Stimulated activated effector memory CD8-positive, alpha-beta T cell treated with anti-CD3 and anti-CD28 coated beads, Interleukin-12 subunit alpha, Interleukin-12 subunit beta, amount 100 ng/mL, for 72 hours (primary cell): ENCODE data around the gene RPS3.

Source experiments
- ATAC-seq: fragments of 150-1000 bp; cut with Tn5 transposase; 2 replicates; pipeline ENCODE4 v1.10.0; 2021
- DNase-seq, 2 donors: peaks; one replicate each; pipeline ENCODE4 v3.0.0; 2021 to 2022; ENCODE audit warnings: low spot score in 2 of 2
- H3K27ac Mint-ChIP-seq: one replicate; pipeline ENCODE4 v1.8.0; 2022; ENCODE audit warnings: mild to moderate bottlenecking, mixed read lengths
- H3K36me3 Mint-ChIP-seq: one replicate; pipeline ENCODE4 v1.8.0; 2022; ENCODE audit warnings: mild to moderate bottlenecking, mixed read lengths
- H3K4me1 Mint-ChIP-seq: one replicate; pipeline ENCODE4 v1.8.0; 2022; ENCODE audit warnings: mixed read lengths
- H3K4me3 Mint-ChIP-seq: one replicate; pipeline ENCODE4 v1.8.0; 2022; ENCODE audit warnings: mild to moderate bottlenecking, mixed read lengths
- H3K9me3 Mint-ChIP-seq: one replicate; pipeline ENCODE4 v1.8.0; 2022; ENCODE audit warnings: mixed read lengths

RPS3 gene

DNA sequence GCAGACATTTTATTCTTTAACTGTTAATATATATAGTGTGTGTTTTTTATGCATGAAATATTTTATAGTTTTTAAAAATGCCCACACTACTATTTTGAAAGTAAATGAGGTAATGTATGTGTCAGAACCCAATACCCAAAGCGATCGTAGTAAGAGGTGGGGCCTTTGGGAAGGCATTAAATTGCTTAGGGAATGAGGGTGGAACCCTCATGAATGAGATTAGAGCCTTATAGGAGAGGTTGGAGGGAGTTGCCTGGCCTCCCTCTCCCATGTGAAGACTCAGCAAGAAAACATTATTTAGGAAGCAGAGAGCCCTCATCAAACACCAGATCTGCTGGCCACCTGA, 22.6 kb downstream of the RPS3 start:
- peaks cover 17% of the 10 kb centered on the region for H3K36me3 Mint-ChIP-seq
- DNase-seq (no peak), ATAC-seq (no peak)
- H3K9me3 Mint-ChIP-seq = no peaks in the 10 kb centered on the region
- H3K27ac Mint-ChIP-seq = peak overlapping the region; percentile 11
- H3K4me3 Mint-ChIP-seq = no peak overlapping the region
- no peaks in the 10 kb centered on the region for H3K4me1 Mint-ChIP-seq

DNA sequence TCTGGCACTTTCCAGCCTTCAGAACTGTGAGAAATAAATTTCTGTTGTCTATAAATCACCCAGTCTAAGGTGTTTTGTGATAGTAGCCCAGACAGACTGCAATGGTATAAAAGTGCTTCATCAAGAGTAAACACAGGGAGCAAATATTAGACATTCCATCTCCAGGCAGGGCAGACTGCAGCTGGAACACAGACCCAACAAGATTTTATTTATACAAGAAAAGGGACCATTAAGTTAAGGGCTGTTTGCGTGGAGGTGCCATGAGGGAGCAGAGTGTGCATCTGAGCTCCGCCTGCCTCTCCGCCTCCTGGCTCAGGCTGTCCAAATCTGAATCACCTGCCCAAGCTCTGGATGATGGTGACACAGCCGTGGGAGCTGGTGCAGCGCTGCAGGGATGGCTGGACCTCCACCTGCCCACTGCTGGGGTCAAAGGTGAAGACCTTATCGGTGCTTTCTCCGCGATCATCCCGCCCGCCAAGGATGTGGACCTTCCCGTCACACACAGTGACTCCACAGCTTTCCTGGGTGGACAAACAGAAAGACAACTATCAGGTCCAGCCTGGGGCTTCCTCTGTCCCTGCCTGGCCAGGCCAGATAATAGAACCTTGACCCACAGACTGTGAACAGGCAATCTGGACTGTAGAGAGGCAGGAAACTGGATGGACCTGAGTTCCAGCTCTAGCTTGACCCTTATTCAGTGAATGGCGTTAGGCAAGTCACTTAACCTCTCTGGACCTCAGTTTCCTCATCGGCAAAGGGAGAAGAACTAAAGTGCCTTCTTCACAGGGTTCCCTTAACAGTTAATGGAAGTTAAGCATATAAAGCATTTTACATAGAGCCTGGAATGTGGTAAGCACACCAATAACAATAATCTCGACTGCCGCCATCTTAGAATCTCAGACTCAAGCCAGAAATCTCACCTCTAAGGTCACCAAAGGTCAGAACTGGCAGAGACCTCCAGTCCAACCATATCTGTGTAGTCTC, 23.2 kb downstream of the RPS3 start:
- ATAC-seq = no peak
- Mint-ChIP-seq H3K36me3 (peaks cover 10% of the 10 kb centered on the region), H3K9me3 (no peaks in the 10 kb centered on the region), H3K27ac (no peak overlapping the region), H3K4me3 (no peak overlapping the region), H3K4me1 (no peaks in the 10 kb centered on the region)
- no peak for DNase-seq

DNA sequence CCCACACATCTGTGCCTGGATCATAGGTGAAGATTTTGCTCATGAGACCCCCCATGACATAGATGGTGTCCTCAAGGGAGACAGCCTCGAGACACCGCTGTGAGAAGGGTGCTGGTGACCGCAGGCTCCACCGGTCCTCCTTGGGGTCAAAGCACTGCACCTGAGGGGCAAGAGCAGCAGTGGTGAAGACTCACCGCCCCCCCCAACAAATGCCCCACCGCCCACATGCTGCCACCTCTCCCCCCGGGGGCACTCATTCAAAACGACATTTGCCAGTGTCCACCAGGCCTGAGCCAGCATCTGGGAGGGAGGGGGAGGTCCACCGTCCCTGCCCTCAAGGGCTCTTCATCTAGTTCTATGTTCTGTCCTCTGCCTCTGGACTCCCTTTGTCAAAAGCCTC, 24.4 kb downstream of the RPS3 start:
- Mint-ChIP-seq H3K4me1 (peaks cover 6% of the 10 kb centered on the region), H3K4me3 (no peak overlapping the region), H3K36me3 (peaks cover 6% of the 10 kb centered on the region), H3K27ac (no peak overlapping the region), H3K9me3 (no peaks in the 10 kb centered on the region)
- no peak for ATAC-seq
- DNase-seq = no peak

DNA sequence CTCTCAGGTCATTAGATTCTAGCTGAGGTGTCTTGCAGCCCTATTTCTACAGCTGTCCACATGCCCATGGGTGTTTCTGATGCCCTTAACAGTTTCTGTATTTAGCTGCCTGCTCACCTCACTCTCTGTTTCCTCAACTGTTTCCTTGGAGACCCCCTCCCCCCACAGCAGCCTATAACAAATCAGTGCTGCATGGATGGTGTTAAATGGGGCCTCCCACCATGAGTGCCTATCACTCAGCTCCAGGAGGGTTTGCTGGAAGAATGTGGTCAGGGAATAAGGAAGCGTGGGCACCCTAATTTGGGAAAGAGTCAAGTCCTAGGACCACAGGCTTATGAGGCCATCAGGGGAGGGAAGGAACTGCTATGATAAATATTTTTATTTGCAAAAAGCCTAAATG, 25.1 kb downstream of the RPS3 start:
- Mint-ChIP-seq H3K36me3 (peaks cover 6% of the 10 kb centered on the region), H3K4me1 (peaks cover 13% of the 10 kb centered on the region), H3K4me3 (no peak overlapping the region), H3K9me3 (peaks cover 1% of the 10 kb centered on the region), H3K27ac (no peak overlapping the region)
- no peak for DNase-seq
- ATAC-seq = no peak

DNA sequence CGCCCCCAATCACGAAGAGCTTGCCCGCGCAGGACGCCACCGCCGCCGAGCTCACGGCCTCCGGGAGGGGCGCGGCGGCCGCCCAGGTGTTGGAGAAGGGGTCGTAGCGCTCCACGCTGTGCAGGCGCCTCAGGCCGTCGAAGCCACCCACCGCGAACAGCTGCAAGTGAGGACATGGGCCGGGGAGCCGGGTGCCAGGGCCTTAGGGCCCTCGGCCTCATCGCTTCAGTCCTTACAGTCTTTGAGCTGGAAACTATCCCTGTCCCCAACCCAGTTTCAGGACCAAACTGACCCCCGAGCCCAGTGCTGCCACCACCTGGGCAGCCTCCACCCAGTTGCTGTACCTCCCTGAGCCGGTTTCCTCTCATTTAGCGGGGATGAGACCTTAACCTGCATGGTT, 26.1 kb downstream of the RPS3 start:
- Mint-ChIP-seq H3K9me3 (peaks cover 2% of the 10 kb centered on the region), H3K36me3 (peaks cover 6% of the 10 kb centered on the region), H3K4me1 (peaks cover 16% of the 10 kb centered on the region), H3K4me3 (no peak overlapping the region), H3K27ac (no peak overlapping the region)
- no peak for ATAC-seq
- no peak for DNase-seq

DNA sequence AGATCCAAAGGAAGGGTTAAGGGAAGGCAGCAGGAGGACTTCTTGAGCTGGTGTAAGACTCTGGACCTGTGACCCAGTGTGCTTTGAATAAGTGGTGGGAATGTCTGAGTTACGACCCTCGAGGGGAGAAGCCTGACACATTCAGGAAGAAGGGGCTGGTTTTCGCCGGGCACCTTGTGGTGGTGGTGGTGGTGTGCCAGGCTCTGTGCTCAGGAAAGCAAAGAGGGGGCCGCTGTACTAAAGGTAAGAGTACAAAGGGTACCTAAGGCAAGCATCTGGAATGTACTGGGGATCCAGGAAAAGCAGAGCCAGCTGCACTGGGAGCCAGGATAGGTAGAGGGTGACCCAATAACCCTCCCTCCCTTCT, 27.4 kb downstream of the RPS3 start:
- H3K27ac Mint-ChIP-seq = no peak overlapping the region
- peaks cover 2% of the 10 kb centered on the region for H3K9me3 Mint-ChIP-seq
- no peak overlapping the region for H3K4me3 Mint-ChIP-seq
- DNase-seq = no peak
- peaks cover 26% of the 10 kb centered on the region for H3K4me1 Mint-ChIP-seq
- ATAC-seq = no peak
- peaks cover 6% of the 10 kb centered on the region for H3K36me3 Mint-ChIP-seq

DNA sequence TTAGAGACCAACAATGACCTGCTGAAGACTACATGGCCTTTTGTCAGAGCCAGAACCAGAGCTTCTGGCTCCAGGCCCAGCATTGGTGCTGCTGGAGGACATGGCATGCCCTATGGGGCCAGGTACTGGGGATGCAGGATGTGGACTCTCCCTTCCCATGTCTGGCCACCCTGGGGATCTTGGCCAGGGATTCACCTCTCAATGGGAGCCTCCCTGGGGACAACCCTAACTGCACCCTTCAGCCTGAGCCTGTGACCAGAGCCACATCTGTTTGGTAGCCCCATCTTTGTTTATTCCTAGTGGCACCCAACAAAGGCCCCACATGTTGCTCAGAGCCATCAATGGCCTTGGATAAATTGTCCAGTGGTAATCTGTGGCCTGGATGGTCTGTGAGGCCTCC, 27.9 kb downstream of the RPS3 start:
- Mint-ChIP-seq H3K9me3 (peaks cover 2% of the 10 kb centered on the region), H3K4me3 (no peak overlapping the region), H3K36me3 (peaks cover 6% of the 10 kb centered on the region), H3K4me1 (peaks cover 30% of the 10 kb centered on the region), H3K27ac (no peak overlapping the region)
- ATAC-seq (no peak), DNase-seq (no peak)

DNA sequence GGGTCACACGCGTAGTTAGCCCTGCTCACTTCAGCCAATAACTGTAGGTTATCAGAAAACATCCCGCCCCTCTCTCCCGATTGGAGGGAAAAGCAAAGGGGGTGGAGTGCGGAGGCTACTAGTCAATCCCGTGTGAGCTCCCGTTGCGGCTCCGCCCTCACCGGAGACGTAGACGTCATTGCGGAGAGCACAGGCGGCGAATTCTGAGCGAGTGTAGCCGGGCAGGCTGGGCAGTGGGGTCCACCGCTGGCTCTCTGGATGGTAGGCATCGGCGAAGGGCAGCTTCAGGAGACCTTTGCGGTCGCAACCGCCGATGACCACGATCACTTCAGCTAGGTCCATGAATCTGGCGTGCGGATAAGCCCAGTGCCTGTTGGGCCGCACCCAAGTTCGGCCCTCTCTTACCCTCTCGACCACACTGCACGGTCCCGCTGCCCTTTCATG, 29.0 kb downstream of the RPS3 start:
- H3K27ac Mint-ChIP-seq = no peak overlapping the region
- peak overlapping the region; percentile 69 for H3K4me3 Mint-ChIP-seq
- peaks cover 39% of the 10 kb centered on the region for H3K4me1 Mint-ChIP-seq
- peaks cover 2% of the 10 kb centered on the region for H3K9me3 Mint-ChIP-seq
- peaks cover 6% of the 10 kb centered on the region for H3K36me3 Mint-ChIP-seq
- ATAC-seq (peak; percentile 67), DNase-seq (peak; percentile 18 to 68)

DNA sequence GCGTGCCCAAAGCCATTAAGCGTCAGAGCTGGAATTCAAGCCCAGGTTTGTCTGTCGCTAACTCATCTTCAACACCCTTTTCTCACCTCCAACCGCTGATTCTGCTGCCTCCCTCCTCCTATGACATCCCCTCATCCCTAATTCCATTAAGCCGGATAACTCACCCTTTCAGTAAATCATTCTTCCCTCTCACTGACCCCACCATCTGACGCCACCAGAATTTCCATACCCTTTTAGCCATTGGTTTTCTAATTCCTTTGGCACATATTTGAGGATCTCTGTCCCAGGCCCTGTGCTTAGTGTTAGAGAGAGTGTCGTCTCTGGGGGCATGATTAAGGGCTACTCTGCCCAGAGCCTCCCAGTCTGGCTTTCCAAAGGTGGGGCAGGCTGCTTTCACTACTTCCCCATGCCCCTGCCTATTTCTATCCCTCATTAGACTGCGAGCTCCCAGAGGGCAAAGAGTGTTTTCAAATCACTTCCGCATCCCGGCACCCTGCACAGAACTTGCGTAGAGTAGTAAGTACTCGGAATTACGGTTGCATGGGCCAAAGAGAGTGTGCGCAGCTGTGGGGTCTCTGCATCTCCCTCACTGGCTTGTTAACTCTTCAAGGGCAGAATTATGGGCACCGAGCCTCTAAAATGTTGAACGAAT, 29.8 kb downstream of the RPS3 start:
- Mint-ChIP-seq H3K4me1 (peaks cover 39% of the 10 kb centered on the region), H3K27ac (no peak overlapping the region), H3K36me3 (peaks cover 6% of the 10 kb centered on the region), H3K9me3 (peaks cover 2% of the 10 kb centered on the region), H3K4me3 (peak overlapping the region; percentile 69)
- DNase-seq (no peak), ATAC-seq (no peak)

GRCh38 chr11:75429641-75429901, 30.3 kb downstream of the RPS3 start:
- Mint-ChIP-seq H3K27ac (no peak overlapping the region), H3K4me3 (peak overlapping the region; percentile 69), H3K4me1 (peaks cover 39% of the 10 kb centered on the region), H3K36me3 (peaks cover 6% of the 10 kb centered on the region), H3K9me3 (peaks cover 2% of the 10 kb centered on the region)
- ATAC-seq = no peak
- no peak for DNase-seq

DNA sequence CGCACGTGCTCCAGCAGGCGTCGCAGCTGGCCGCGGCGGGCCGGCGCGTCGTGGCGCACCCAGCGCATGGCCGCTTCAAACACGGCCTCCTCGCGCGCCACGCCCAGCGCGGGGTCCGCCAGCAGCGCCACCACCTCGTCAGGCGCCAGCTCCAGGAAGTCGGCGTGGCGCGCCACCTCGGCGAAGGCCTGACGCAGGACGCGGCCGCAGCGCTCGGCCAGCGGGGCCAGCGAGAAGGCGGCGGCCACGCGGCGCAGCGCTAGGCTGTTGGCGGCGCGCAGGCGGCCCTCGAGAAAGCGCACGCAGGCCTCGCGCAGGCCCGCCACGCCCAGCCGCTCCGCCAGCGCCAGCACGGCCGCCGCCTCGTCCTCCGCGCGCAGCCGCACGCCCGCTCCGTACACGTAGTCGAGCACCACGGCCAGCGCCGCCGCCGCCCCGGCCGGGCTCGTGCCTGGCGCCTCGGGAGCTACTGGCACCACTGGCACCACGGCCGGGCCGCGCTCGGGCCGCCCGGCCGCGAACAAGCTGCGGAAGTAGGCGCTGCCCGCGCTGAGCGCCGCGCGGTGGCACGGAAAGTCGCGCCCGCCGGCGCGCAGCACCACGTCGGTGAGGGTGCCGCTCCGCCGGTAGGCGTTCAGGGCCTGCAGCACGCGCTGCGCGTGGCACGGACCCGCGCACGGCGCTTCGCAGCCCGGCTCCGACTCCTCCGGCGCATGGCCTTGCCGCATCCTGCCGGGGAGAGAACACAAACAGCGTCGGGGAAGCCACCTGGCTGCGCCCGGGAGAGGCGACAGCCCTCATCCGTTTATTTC, 30.8 kb downstream of the RPS3 start:
- Mint-ChIP-seq H3K4me3 (peak overlapping the region; percentile 71), H3K36me3 (peaks cover 6% of the 10 kb centered on the region), H3K9me3 (peaks cover 2% of the 10 kb centered on the region), H3K27ac (peak overlapping the region; percentile 54), H3K4me1 (peaks cover 39% of the 10 kb centered on the region)
- ATAC-seq (peak; percentile 77), DNase-seq (peak; percentile 45 to 75)

DNA sequence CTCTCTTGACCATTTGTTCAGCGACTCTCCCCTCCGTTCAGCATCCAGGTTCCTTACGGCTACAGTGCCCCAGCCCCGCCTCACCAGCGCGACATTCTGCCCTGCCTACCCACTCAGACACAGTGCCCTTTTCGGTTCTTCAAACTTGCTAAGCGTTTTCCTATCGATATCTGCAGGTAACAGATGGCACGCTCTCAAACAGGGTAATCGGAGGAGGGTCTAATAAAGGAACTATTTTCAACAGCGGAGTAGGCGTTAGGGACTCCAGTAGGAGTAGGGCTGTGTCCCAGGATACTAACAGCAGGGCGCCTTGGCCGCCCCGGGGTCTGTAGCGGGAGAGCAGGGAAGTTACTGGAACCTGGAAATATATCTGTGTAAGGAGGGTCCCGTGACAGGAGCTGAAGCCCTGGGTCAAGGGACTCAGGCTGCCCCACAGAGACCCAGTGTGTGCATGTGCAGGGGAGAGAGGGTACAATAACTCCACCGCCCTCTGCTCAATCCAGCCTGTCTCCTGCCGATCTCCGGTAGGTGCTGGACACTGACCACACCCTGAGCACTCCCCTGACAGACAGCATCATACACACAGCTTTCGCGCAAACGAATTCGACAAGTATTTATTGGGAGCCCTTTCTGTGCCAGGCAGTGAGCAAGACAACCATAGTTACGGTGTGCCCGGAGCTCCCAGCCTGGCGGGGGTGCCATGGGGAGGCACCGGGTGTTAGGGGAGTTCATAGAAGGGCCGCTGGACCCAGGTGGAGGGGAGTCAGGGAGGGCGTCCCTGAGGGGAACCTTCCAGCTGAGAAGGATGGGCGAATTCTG, 31.6 kb downstream of the RPS3 start:
- ATAC-seq = no peak
- H3K4me1 Mint-ChIP-seq = peaks cover 39% of the 10 kb centered on the region
- peaks cover 2% of the 10 kb centered on the region for H3K9me3 Mint-ChIP-seq
- H3K4me3 Mint-ChIP-seq = peak overlapping the region; percentile 71
- no peak for DNase-seq
- H3K36me3 Mint-ChIP-seq = peaks cover 6% of the 10 kb centered on the region
- H3K27ac Mint-ChIP-seq = peak overlapping the region; percentile 54

DNA sequence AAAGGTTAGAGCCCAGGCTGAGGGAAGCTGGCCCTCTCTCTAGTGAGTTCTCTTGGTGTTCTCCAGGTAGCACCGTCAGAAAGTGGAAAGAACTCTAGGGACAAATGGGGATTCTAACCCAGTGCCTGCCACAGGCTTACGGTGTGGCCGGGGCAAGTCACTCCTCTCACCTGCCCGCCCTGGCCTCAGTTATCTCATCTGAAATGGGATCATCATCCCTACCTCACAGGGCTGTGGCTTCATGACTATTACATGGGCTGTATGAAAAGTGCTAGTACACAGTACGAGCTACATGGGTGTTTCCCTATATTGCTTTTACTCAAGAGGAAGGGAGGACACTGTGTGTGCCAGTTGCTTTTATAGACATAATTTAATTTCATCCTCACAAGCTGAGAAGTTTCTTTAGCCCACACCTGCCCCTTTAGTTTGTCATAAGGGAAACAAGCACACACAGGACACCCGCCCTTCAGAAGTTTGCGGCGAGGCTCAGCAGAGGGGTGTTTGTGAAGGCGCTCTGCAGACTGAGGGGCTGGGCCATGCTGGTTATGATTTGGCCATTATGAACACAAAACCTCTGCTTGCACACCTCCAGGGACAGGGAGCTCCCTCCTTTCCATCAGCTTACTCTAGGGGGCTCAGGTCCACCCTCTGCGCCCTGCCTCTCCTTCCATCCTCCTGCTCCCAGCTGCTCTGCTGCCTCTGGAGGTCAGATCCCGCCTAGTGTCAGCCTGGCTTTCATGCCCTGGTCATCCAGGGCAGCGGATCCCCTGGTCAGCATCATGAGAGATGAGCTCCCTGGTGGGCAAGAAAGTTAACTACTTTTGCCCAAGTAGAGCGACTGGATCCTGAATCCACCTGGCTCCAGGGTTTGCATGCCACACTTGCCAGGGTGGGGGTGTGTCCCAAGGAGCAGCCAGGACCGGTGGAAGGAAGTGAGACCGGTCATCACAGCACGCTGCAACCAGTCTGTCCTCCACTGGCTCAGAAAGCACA, 32.5 kb downstream of the RPS3 start:
- no peak for ATAC-seq
- no peak for DNase-seq
- H3K36me3 Mint-ChIP-seq = peaks cover 6% of the 10 kb centered on the region
- peaks cover 39% of the 10 kb centered on the region for H3K4me1 Mint-ChIP-seq
- H3K9me3 Mint-ChIP-seq = peaks cover 2% of the 10 kb centered on the region
- H3K27ac Mint-ChIP-seq = no peak overlapping the region
- H3K4me3 Mint-ChIP-seq = peak overlapping the region; percentile 71

GRCh38 chr11:75432911-75433321, 33.6 kb downstream of the RPS3 start, which contains the start of gene KLHL35:
TSS of gene KLHL35 (minus strand) at chr11:75433203. CDS start at chr11:75430629, 2,574 bp downstream.
- Mint-ChIP-seq H3K4me1 (peaks cover 39% of the 10 kb centered on the region), H3K36me3 (peaks cover 6% of the 10 kb centered on the region), H3K27ac (no peak within 1 kb of the TSS), H3K9me3 (peaks cover 2% of the 10 kb centered on the region), H3K4me3 (no peak within 1 kb of the TSS)
- DNase-seq (no peak), ATAC-seq (no peak)
